SK-N-SH treated with all-trans-retinoic acid at 6 μM for 48 hours (cell line): ENCODE results near the gene CYBA.

ENCODE experiments used
- ATAC-seq: fragments of 200-7000 bp; cut with Tn5 transposase; 3 replicates; pipeline ENCODE4 v1.9.1; 2020; ENCODE audit warnings: mild to moderate bottlenecking, moderate library complexity
- CREB5 ChIP-seq: fragments of 250-450 bp; sonication (Bioruptor Pico); IDR thresholded peaks from 2 replicates; pipeline ENCODE4 v1.5.1; 2020; ENCODE audit warnings: low read depth, mild to moderate bottlenecking, moderate library complexity
- CSDC2 ChIP-seq: fragments of 250-450 bp; sonication (Bioruptor Pico); IDR thresholded peaks from 2 replicates; pipeline ENCODE4 v1.5.0; 2020; ENCODE audit warnings: mild to moderate bottlenecking, moderate library complexity
- CSRNP3 ChIP-seq: fragments of 250-450 bp; sonication (Bioruptor Pico); IDR thresholded peaks from 2 replicates; pipeline ENCODE4 v1.5.1; 2021; ENCODE audit warnings: mild to moderate bottlenecking, moderate library complexity
- ESRRG ChIP-seq: fragments of 250-450 bp; sonication (Bioruptor Pico); IDR thresholded peaks from 2 replicates; pipeline ENCODE4 v1.6.1; 2021; ENCODE audit warnings: mild to moderate bottlenecking
- GLIS3 ChIP-seq: fragments of 250-450 bp; sonication (Bioruptor Pico); IDR thresholded peaks from 2 replicates; pipeline ENCODE4 v1.5.0; 2020; ENCODE audit warnings: mild to moderate bottlenecking, moderate library complexity
- ISL1 ChIP-seq: fragments of 250-450 bp; sonication (Bioruptor Pico); IDR thresholded peaks from 2 replicates; pipeline ENCODE4 v2.1.2; 2022; ENCODE audit warnings: mild to moderate bottlenecking, moderate library complexity
- OSR1 ChIP-seq: fragments of 250-450 bp; sonication (Bioruptor Pico); IDR thresholded peaks from 2 replicates; pipeline ENCODE4 v1.8.0; 2022; ENCODE audit warnings: moderate library complexity, mild to moderate bottlenecking, inconsistent platforms
- PATZ1 ChIP-seq: fragments of 250-450 bp; sonication (Bioruptor Pico); IDR thresholded peaks from 2 replicates; pipeline ENCODE4 v1.8.0; 2020; ENCODE audit warnings: mild to moderate bottlenecking, moderate library complexity, borderline replicate concordance
- POU6F1 ChIP-seq: fragments of 250-450 bp; sonication (Bioruptor Pico); IDR thresholded peaks from 2 replicates; pipeline ENCODE4 v1.8.0; 2021; ENCODE audit warnings: low read depth, mild to moderate bottlenecking, moderate library complexity, borderline replicate concordance
- PPARA ChIP-seq: fragments of 250-450 bp; sonication (Bioruptor Pico); IDR thresholded peaks from 2 replicates; pipeline ENCODE4 v1.5.0; 2020; ENCODE audit warnings: mild to moderate bottlenecking, borderline replicate concordance
- RARB ChIP-seq: fragments of 250-450 bp; sonication (Bioruptor Pico); IDR thresholded peaks from 2 replicates; pipeline ENCODE4 v1.8.0; 2021; ENCODE audit warnings: mild to moderate bottlenecking, moderate library complexity
- SNAI2 ChIP-seq: fragments of 250-450 bp; sonication (Bioruptor Pico); IDR thresholded peaks from 2 replicates; pipeline ENCODE4 v1.5.0; 2020; ENCODE audit warnings: mild to moderate bottlenecking, moderate library complexity
- TCF4 ChIP-seq: fragments of 250-450 bp; sonication (Bioruptor Pico); IDR thresholded peaks from 2 replicates; pipeline ENCODE4 v1.8.0; 2021; ENCODE audit warnings: mild to moderate bottlenecking, moderate library complexity, borderline replicate concordance
- TOX ChIP-seq: fragments of 250-450 bp; sonication (Bioruptor Pico); IDR thresholded peaks from 2 replicates; pipeline ENCODE4 v1.8.0; 2021; ENCODE audit warnings: mild to moderate bottlenecking, moderate library complexity, borderline replicate concordance
- TSHZ2 ChIP-seq: fragments of 250-450 bp; sonication (Bioruptor Pico); IDR thresholded peaks from 2 replicates; pipeline ENCODE4 v1.5.0; 2020; ENCODE audit warnings: mild to moderate bottlenecking, moderate library complexity
- ZC3H10 ChIP-seq: fragments of 250-450 bp; sonication (Bioruptor Pico); IDR thresholded peaks from 2 replicates; pipeline ENCODE4 v1.5.1; 2021; ENCODE audit warnings: mild to moderate bottlenecking, moderate library complexity
- ZFP3 ChIP-seq: fragments of 250-450 bp; sonication (Bioruptor Pico); IDR thresholded peaks from 2 replicates; pipeline ENCODE4 v1.5.0; 2020; ENCODE audit warnings: mild to moderate bottlenecking, moderate library complexity
- ZNF565 ChIP-seq: fragments of 450-650 bp; formaldehyde crosslinking; conservative IDR thresholded peaks from 2 replicates; pipeline ENCODE4 v1.5.0; 2020; ENCODE audit warnings: low read depth, mild to moderate bottlenecking, moderate library complexity
- ZNF70 ChIP-seq: fragments of 450-650 bp; formaldehyde crosslinking; IDR thresholded peaks from 2 replicates; pipeline ENCODE4 v1.5.0; 2020; ENCODE audit warnings: mild to moderate bottlenecking, moderate library complexity
- ZNF8 ChIP-seq: fragments of 450-650 bp; formaldehyde crosslinking; IDR thresholded peaks from 2 replicates; pipeline ENCODE4 v1.5.0; 2020; ENCODE audit warnings: mild to moderate bottlenecking, moderate library complexity

The CYBA gene

GRCh38 chr16:88593910-88594309 is 56.9 kb downstream of the CYBA start:
- no peak for TF ChIP-seq PATZ1 (CRISPR knock-in tag)
- TF ChIP-seq CREB5 = no peak
- no peak for TF ChIP-seq ZNF70 (CRISPR knock-in tag)
- no peak for TF ChIP-seq ISL1 (CRISPR knock-in tag)
- no peak for TF ChIP-seq CSRNP3 (CRISPR knock-in tag)
- no peak for TF ChIP-seq ZFP3 (CRISPR knock-in tag)
- no peak for TF ChIP-seq PPARA (CRISPR knock-in tag)
- no peak for TF ChIP-seq CSDC2 (CRISPR knock-in tag)
- TF ChIP-seq ZC3H10 (CRISPR knock-in tag) = no peak
- TF ChIP-seq TSHZ2 (CRISPR knock-in tag) = no peak
- no peak for ATAC-seq

GRCh38 chr16:88593489-88593888 is 57.4 kb downstream of the CYBA start:
- TF ChIP-seq TOX (no peak), ZFP3 (CRISPR knock-in tag) (no peak), ISL1 (CRISPR knock-in tag) (no peak), CSRNP3 (CRISPR knock-in tag) (no peak), RARB (CRISPR knock-in tag) (no peak), ESRRG (CRISPR knock-in tag) (no peak), GLIS3 (CRISPR knock-in tag) (no peak), ZNF8 (CRISPR knock-in tag) (no peak), ZNF70 (CRISPR knock-in tag) (no peak), ZNF565 (CRISPR knock-in tag) (no peak), CSDC2 (CRISPR knock-in tag) (no peak), CREB5 (no peak), TCF4 (CRISPR knock-in tag) (no peak), SNAI2 (CRISPR knock-in tag) (no peak), POU6F1 (CRISPR knock-in tag) (no peak), OSR1 (CRISPR knock-in tag) (no peak)
- TF ChIP-seq, all 23 proteins: peak for 0
- ATAC-seq = no peak
